Endothelial cell of umbilical vein (primary cell): ENCODE results near the gene DMRT3. TPM values are rescaled to one million over a fixed set of nuclear protein-coding genes. Genes with fewer than 3 reads are reported as not detected.

Experiments
- BruUV-seq: library from RNA; stranded (reverse); fragments of 400-500 nt; replicated peaks from 2 replicates; lab custom pipeline; 2021; lab: Mats Ljungman, UMichigan
- CTCF ChIA-PET: fragments of 300-600, 350-600 bp; sonication (Branson Sonifier 250); formaldehyde crosslinking; loops from one replicate; lab custom pipeline; 2021; ENCODE audit warnings: antibody characterized with exemption, inconsistent platforms; lab: Charles Lee
- POLR2A ChIA-PET: fragments of 300-600, 350-600 bp; sonication (Branson Sonifier 250); formaldehyde crosslinking; loops from one replicate; lab custom pipeline; 2021; ENCODE audit warnings: antibody characterized with exemption, inconsistent platforms; lab: Charles Lee
- DNase-seq: peaks from one replicate; pipeline ENCODE4 v3.0.0-alpha.2; 2011; ENCODE audit warnings: low read depth, low spot score
- FAIRE-seq: peaks from 2 replicates; lab custom pipeline; 2011; peaks lifted over from hg19 to GRCh38; lab: Jason Lieb, UNC
- H2AFZ ChIP-seq: 2 replicates; pipeline ENCODE4 v1.6.0; 2012; ENCODE audit warnings: low read depth, low read length, control low read depth, inconsistent platforms
- H3K27ac ChIP-seq: 2 replicates; pipeline ENCODE4 v1.5.1; 2011; ENCODE audit warnings: low read depth, mild to moderate bottlenecking, control low read depth, low read length, moderate library complexity; ENCODE audit not compliant: insufficient read depth
- H3K27me3 ChIP-seq, 2 experiments: 2 replicates each; pipeline versions ENCODE4 v1.6.0 to v1.6.1; 2011; ENCODE audit warnings: low read length in 2 of 2, mixed read lengths in 1 of 2; ENCODE audit not compliant: control insufficient read depth in 2 of 2, insufficient read depth in 2 of 2
- H3K36me3 ChIP-seq, 2 experiments: 2 replicates in 1 of 2; 3 replicates in 1 of 2; pipeline ENCODE4 v1.5.1; 2011; ENCODE audit warnings: low read length in 2 of 2, mild to moderate bottlenecking in 1 of 2, moderate library complexity in 1 of 2; ENCODE audit not compliant: control insufficient read depth in 2 of 2, insufficient read depth in 2 of 2; ENCODE audit errors: extremely low read depth in 1 of 2
- H3K4me1 ChIP-seq: 3 replicates; pipeline ENCODE4 v1.5.1; 2011; ENCODE audit warnings: mild to moderate bottlenecking, low read length; ENCODE audit not compliant: control insufficient read depth, insufficient read depth; ENCODE audit errors: extremely low read depth
- H3K4me2 ChIP-seq: 2 replicates; pipeline ENCODE4 v1.6.1; 2011; ENCODE audit warnings: low read length, control low read depth, mixed read lengths; ENCODE audit not compliant: insufficient read depth
- H3K4me3 ChIP-seq, 3 experiments: fragments of 200-600 bp in 1 of 3; sonication (generic), shearing (Covaris generic) in 1 of 3; replicated peaks in 1 of 3; 2 replicates each; pipeline ENCODE4 v1.5.1; 2011 to 2016; ENCODE audit warnings: control low read depth in 3 of 3, low read length in 3 of 3, mild to moderate bottlenecking in 2 of 3, inconsistent platforms in 1 of 3, low read depth in 1 of 3, moderate library complexity in 1 of 3; ENCODE audit not compliant: insufficient read depth in 1 of 3
- H3K79me2 ChIP-seq: 2 replicates; pipeline ENCODE4 v1.6.0; 2012; ENCODE audit warnings: low read length, inconsistent platforms; ENCODE audit not compliant: control insufficient read depth, insufficient read depth
- H3K9ac ChIP-seq: replicated peaks from 2 replicates; pipeline ENCODE3; 2011; ENCODE audit warnings: low read length, control low read depth; ENCODE audit not compliant: insufficient read depth; ENCODE audit errors: extremely low read depth
- H3K9me1 ChIP-seq: replicated peaks from 3 replicates; pipeline ENCODE4 v1.6.0; 2011; ENCODE audit warnings: mild to moderate bottlenecking, low read length; ENCODE audit not compliant: control insufficient read depth, insufficient read depth; ENCODE audit errors: extremely low read depth
- H3K9me3 ChIP-seq: replicated peaks from 2 replicates; pipeline ENCODE4 v1.5.1; 2012; ENCODE audit warnings: low read length, inconsistent platforms; ENCODE audit not compliant: control insufficient read depth, insufficient read depth
- H4K20me1 ChIP-seq: replicated peaks from 2 replicates; pipeline ENCODE3; 2011; ENCODE audit warnings: mild to moderate bottlenecking, low read length; ENCODE audit not compliant: control insufficient read depth, insufficient read depth; ENCODE audit errors: extremely low read depth
- EZH2 ChIP-seq: IDR thresholded peaks from 2 replicates; pipeline ENCODE4 v1.6.1; 2012; ENCODE audit warnings: borderline replicate concordance, low read depth, mild to moderate bottlenecking, moderate library complexity, low read length, inconsistent platforms; ENCODE audit not compliant: severe bottlenecking
- JUN ChIP-seq: IDR thresholded peaks from 2 replicates; pipeline ENCODE4 v1.6.1; 2011; ENCODE audit warnings: borderline replicate concordance, low read depth; ENCODE audit not compliant: insufficient read length, insufficient read depth
- MAX ChIP-seq: IDR thresholded peaks from 2 replicates; pipeline ENCODE4 v1.6.1; 2011; ENCODE audit not compliant: insufficient read depth, insufficient read length
- dilution Hi-C: fragments of 300-500 bp; cut with MboI; formaldehyde crosslinking; loops from one replicate; pipeline ENCODE4 v1.15.0; 2019; ENCODE audit warnings: low sequenced_read_pairs; ENCODE audit not compliant: extremely low pct_ligation_motif_present
- intact Hi-C: fragments of 100-400 bp; cut with micrococcal nuclease; formaldehyde crosslinking; loops from one replicate; pipeline ENCODE4 v1.10.0; 2022
- polyA plus RNA-seq, 4 experiments: library from polyadenylated mRNA; depleted of rRNA in 3 of 4; stranded (reverse) in 3 of 4; unstranded in 1 of 4; fragments of >200 nt; gene quantifications; 2 replicates each; pipeline versions ENCODE4 v1.2.1 to v1.2.3, GENCODE V29; 2011 to 2012; ENCODE audit warnings: missing spikeins in 1 of 4
- total RNA-seq: library from RNA; stranded (reverse); gene quantifications from 2 replicates; pipeline ENCODE4 v1.2.3, GENCODE V29; 2021

The DMRT3 gene
- total and polyA plus RNA-seq, 2 donors (not counting 3 experiments of a cell fraction or from before 2014, with no cell fraction given) = not detected

- Histone ChIP-seq H3K36me3 (no peaks in the 10 kb centered on the region), H3K4me2 (no peak overlapping the region), H2AFZ (no peak overlapping the region), H3K4me3 (no peak overlapping the region), H3K9ac (no peak overlapping the region), H3K79me2 (no peaks in the 10 kb centered on the region), H3K27ac (no peak overlapping the region), H4K20me1 (no peaks in the 10 kb centered on the region), H3K9me3 (no peaks in the 10 kb centered on the region), H3K4me1 (no peaks in the 10 kb centered on the region), H3K9me1 (no peaks in the 10 kb centered on the region), H3K27me3 (peaks cover 72 to 97% of the 10 kb centered on the region in 2 experiments)
- no peak for DNase-seq
- ChIA-PET CTCF (no interaction called here), POLR2A (no interaction called here)
- dilution Hi-C loops (no loop called here), intact Hi-C loops (no loop called here)
- no peak for TF ChIP-seq JUN
- TF ChIP-seq EZH2 = peak; percentile 80
- no TSS peak for BruUV-seq
- no peak for FAIRE-seq
Observed at GRCh38 chr9:969310-970150, 6.9 kb upstream of the DMRT3 start.

DNA sequence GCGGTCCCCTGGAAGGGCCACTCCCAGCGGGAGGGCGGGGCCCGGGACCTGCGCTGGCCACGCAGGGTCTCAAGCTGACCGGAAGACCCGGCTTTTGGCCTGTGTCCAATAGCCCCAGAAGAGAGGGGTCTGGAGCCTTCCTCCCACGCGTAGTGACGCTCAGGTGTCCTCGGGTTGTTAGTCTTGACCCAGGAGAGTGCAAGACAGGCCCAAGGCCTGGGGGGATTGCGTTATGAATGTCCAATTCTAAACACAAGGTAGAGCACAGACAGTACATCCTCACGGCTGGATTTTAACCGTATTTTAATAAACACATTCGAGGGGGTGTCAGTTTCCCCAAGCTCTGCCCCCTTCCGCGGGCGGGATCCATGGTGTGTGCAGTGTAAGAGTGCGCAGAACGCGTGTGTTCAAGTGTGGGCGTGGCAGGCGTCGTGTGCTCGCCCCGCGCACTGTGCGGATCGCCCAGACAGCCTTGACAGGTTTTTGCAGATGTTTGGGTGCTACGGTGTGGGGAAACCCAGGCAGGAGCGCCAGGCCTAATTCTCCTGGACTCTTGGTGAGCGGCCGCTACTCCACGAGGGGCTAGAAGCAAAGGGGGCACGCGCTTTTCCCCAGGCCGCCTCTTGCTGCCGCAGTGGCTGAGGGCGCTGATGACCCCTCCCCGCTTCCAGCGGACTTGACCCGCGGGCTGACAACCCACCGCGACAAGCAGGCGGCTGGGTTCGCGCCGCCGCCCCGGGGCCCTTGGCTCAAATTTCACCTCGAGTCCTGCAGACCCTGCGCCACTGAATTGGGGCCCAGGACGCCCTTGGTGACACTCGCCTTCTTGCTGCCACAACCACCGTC, 6.1 kb upstream of the DMRT3 start:
- TF ChIP-seq EZH2 = peak; percentile 3
- TF ChIP-seq MAX = no peak
- ChIA-PET CTCF (no interaction called here), POLR2A (no interaction called here)
- Histone ChIP-seq H3K27me3 (peaks cover 77 to 99% of the 10 kb centered on the region in 2 experiments), H3K9me1 (no peaks in the 10 kb centered on the region), H3K4me3 (no peak overlapping the region), H3K9ac (no peak overlapping the region), H3K79me2 (no peaks in the 10 kb centered on the region), H3K36me3 (no peaks in the 10 kb centered on the region), H3K4me1 (no peaks in the 10 kb centered on the region), H4K20me1 (no peaks in the 10 kb centered on the region), H2AFZ (no peak overlapping the region), H3K27ac (no peak overlapping the region), H3K4me2 (no peak overlapping the region), H3K9me3 (no peaks in the 10 kb centered on the region)
- BruUV-seq = no TSS peak
- intact Hi-C loops = no loop called here
- dilution Hi-C loops = no loop called here
- DNase-seq (no peak), FAIRE-seq (no peak)
